DMS153 (cell line): Measurements from ENCODE around the gene COL5A2.

Experiments
- DNase-seq: peaks from one replicate; lab custom pipeline; 2025; lab: John Stamatoyannopoulos, UW

COL5A2 gene

GRCh38 chr2:189097934-189098333 lies 81.6 kb downstream of the COL5A2 start:
- no peak for DNase-seq

- DNase-seq = no peak
Measured at GRCh38 chr2:189096769-189097447, 82.7 kb downstream of the COL5A2 start.

GRCh38 chr2:189095101-189095500 lies 84.5 kb downstream of the COL5A2 start:
- DNase-seq = no peak

GRCh38 chr2:189092936-189093335 lies 86.6 kb downstream of the COL5A2 start:
- no peak for DNase-seq

GRCh38 chr2:189091253-189091652 lies 88.3 kb downstream of the COL5A2 start:
- DNase-seq = no peak

GRCh38 chr2:189088591-189089205 lies 90.9 kb downstream of the COL5A2 start:
- no peak for DNase-seq

GRCh38 chr2:189086710-189087109 lies 92.9 kb downstream of the COL5A2 start:
- DNase-seq = no peak

- DNase-seq = no peak
Measured at GRCh38 chr2:189086250-189086649, 93.3 kb downstream of the COL5A2 start.

- no peak for DNase-seq
Measured at GRCh38 chr2:189083606-189084005, 96.0 kb downstream of the COL5A2 start.

- DNase-seq = no peak
Measured at GRCh38 chr2:189083106-189083505, 96.5 kb downstream of the COL5A2 start.

GRCh38 chr2:189082376-189082975 lies 97.1 kb downstream of the COL5A2 start:
- DNase-seq = no peak

- DNase-seq = no peak
Measured at GRCh38 chr2:189076572-189076971, 103.0 kb downstream of the COL5A2 start.

GRCh38 chr2:189076120-189076519 lies 103.4 kb downstream of the COL5A2 start:
- no peak for DNase-seq

- DNase-seq = no peak
Measured at GRCh38 chr2:189074506-189074905, 105.1 kb downstream of the COL5A2 start.

GRCh38 chr2:189072036-189072435 lies 107.5 kb downstream of the COL5A2 start:
- DNase-seq = no peak

- DNase-seq = no peak
Measured at GRCh38 chr2:189069855-189070619, 109.5 kb downstream of the COL5A2 start.

- DNase-seq = no peak
Measured at GRCh38 chr2:189066037-189066436, 113.5 kb downstream of the COL5A2 start.

GRCh38 chr2:189060096-189060642 lies 119.4 kb downstream of the COL5A2 start:
- DNase-seq = no peak

GRCh38 chr2:189057316-189057715 lies 122.2 kb downstream of the COL5A2 start:
- DNase-seq = no peak

GRCh38 chr2:189056200-189057106 lies 123.1 kb downstream of the COL5A2 start:
- no peak for DNase-seq

GRCh38 chr2:189050165-189050712 lies 129.3 kb downstream of the COL5A2 start:
- DNase-seq = no peak
